Cerebellar cortex (tissue), 1 donor: ENCODE data around the gene FUT2.
"Not testable (repeated sequence)": the region's sequence is repeated elsewhere in the genome, so short reads cannot be mapped to it uniquely, and the experiment has no call there.

ENCODE experiments used
- DNase-seq: peaks from one replicate; pipeline ENCODE4 v3.0.0-alpha.2; 2015; ENCODE audit warnings: low spot score

FUT2 gene

DNA sequence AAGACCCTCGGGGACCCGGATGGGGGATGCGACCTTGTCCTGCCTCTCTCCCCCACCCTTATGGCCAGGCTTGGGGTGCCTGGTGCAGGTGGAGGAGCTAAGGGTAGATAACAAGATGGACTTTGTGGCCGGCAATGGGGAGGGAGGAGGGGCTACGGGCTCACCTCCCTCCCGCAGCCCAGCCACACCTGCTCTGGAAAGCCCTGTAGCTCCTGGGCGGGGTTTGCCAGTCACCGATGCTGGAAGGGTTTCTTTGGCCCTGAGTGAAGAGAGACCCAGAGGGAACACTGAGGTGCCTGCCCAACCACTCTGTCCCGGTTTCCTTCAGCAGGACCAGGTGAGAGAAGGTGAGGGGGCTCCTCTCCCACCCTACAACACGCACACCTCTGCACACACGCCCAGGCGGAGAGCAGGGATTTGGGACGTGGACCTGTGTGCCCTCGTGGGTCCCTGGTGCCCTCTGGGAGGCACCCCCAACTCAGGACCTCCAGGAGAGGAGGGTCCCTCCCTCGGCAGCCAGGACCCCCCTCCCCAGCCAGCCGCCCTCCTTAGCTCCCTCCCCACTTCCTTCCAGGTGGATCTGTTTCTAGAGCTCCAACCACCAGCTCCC lies at the start of gene FUT2:
Gene FUT2 (plus strand): TSS at position 229 of the 610 bp plus-strand sequence. CDS start 6,986 bp downstream, outside the sequence.
- DNase-seq, result peak; percentile 77

DNA sequence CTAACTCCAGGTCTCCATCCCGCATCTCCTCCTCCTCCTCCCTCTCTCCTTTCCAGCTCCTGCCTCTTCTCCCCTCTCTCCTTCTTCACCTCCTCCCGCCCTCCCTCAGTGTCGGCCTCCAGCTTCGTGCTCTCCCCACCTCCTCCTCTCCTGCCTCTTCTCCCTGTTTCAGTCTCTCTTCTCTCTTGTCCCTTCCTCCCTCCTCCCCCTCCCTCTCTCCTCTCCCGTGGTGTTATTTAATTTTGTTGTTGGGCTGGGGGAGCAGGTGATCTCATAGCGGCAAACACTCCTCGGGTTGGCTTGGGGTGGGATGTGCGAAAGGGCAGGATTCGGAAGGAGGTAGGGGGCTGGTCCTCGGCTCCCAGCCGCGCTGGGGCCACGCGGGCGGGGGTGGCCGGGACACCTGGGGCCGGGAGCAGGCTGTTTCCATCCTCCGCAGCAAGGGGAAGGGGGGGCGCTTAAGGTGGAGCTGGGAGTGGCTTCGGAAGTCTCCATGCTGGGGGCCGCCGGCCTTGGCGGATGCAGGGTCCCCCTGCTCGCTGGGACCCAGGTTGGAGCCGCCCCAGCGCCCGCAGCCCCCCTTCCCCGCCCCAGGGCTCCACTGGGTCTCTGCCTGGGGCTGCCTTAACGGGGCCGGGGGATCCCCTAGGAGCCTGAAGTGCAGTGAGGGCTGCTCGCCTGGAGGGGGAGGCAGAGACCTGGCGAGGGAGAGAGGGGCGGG lies 49.6 kb upstream of the FUT2 start, which contains the start of gene CA11:
Gene CA11 (minus strand): TSS at position 187 of the 721 bp plus-strand sequence. CDS start 555 bp downstream, outside the sequence.
- DNase-seq, result peak; percentile 96

DNA sequence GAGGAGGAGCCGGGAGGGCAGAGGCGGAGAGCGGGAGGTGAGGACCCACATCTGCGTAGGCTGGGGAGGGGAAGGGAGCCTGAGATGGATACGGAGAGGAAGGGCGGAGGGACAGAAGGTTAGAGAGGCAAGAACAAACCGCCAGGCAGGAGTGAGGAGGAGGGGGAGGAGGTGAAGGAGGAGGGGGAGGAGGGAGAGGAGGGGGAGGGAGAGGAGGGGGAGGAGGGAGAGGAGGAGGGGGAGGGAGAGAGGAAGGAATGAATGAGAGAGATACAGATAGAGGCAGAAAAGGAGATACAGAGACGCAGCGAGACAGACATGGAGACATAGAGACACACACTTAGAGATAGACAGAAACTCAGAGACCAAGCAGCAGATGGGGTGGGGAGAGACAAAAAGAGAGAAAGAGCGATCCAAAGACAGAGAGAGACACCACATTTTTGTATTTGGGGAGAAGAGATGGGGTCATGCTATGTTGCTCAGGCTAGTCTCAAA lies 49.0 kb upstream of the FUT2 start:
- DNase-seq, result no peak

DNA sequence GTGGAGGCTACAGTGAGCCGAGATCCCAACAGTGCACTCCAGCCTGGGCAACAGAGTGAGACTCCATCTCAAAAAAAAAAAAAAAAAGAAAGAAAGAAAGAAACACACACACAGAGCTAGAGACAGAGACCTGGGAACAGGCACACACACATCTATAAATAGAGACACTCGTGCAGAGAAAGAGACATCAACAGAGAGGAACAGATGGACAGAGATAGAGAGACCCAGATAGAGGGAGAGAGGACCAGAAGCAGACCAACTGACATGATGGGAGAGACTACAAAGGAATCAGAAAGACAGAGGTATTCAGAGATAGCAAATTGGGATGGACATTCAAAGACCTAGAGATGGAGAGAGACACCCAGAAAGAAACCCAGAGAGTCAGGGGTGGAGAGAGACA lies 47.6 kb upstream of the FUT2 start:
- DNase-seq, result peak; percentile 86

DNA sequence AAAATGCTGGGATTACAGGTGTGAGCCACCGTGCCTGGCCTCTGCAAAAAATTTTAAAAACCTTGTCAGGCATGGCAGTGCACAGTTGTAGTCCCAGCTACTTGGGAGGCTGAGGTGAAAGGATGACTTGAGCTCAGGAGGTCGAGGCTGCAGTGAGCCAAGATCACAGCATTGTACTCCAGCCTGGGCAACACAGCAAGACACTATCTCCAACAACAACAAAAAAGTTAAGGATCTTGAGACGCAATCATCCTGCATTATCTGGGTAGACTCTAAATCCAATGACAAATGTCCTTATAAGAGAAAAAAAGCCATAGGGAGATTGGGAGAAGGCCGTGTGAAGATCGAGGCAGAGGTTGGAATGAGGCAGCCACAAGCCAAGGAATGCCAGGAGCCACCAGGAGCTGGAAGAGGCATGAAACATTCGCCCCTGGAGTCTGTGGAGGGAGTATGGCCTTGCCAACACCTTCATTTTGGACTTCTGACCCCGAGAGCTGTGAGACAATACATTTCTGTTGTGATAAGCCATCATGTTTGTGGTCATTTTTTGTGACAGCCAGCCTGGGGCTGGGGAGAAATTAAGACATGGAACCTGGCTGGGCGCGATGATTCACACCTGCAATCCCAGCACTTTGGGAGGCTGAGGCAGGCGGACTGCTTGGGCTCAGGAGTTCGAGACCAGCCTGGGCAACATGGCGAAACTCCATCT lies 44.6 kb upstream of the FUT2 start:
- DNase-seq, result no peak

DNA sequence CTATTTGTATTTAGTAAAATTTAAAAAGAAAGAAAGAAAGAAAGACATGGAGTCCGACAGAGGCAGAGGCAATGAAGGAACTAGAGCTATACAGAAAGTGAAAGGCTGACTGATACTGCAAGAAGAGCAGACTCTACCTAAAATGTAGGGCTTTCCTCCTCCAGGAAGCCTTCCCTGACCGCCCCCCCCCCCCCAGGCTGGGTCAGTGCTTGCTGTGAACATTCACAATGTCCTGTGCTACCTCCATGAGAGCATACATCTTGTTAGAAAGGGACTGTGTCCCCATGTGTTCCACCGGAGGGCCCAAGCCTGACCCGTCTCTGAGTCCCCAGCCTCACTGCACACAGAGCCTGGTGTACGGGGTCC lies 44.1 kb upstream of the FUT2 start:
- no peak for DNase-seq

DNA sequence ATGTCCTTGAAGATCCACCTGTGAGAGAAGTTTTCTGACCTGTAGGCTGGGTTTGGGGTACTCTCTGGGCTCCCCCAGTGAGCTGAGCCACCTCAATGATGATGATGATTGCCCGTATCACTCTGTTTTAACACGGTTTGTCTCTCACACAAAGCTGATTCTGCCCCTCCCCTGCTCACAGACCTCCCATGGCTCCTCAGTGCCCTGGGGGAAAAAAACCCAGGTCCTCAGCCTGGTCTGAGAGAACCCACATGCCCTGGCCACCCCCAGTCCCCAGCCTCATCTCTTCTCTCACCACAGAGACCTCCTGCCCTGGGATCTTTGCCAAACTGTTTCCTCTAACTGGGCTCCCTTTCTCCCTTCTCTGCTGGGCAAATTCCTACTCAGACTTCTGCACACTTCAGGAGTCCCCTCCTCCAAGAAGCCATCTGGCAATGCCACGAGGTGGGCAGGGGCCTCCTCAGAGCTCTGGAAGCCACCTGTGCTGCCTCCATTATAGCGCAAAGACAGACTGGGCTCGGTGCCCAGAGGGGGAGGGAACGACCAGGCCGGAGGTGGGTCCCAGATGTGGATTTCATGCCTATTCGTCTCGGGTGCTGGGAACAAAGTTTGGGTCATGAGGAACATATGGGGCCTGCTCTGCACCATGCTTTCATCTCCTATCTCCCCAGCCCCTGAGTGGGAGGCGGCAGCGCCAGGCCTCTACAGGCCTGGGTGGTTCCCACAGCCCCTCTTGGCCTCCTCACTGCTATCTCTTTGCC lies 41.3 kb upstream of the FUT2 start:
- no peak for DNase-seq

DNA sequence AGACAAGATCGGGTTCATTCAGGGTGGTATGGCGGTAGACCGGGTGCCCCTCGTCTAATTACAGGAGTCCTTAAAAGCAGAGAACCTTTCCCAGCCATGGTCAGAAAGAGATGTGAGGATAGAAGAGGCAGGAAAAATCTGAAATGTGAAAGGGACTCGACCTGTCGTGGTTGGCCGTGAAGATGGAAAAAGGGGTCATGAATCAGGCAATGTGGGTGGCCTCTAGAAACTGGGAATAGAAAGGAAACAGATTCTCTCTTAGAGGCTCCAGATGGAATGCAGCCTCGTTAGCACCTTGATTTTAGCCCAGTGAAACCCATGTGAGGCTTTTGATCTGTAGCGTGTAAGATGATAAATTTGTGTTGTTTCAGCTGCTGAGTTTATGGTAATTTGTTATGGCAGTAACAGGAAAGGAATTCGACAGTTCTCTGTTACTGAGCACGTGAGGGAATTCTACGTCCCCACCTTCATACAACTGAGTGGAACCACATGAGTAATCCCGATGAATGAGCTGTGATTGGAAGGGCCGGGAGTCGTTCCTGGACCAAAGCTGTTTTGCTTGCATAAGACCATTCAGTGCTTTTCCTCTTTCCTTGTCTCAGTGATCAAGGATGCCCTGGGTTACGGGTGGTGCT lies 38.8 kb upstream of the FUT2 start:
- DNase-seq, result peak; percentile 36

DNA sequence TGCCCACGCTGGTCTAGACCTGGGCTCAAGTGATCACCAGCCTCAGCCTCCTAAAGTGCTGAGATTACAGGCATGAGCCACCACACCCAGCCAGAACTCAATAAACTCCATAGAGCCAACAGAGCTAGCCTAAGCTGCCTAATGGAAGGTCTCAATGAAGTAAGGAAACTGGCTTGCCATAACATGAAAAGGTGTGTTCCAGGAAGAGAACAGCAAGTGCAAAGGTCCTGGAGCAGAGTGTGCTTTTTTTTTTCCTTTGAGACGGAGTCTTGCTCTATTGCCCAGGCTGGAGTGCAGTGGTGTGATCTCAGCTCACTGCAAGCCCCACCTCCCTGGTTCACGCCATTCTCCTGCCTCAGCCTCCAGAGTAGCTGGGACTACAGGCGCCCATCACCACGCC lies 37.9 kb upstream of the FUT2 start:
- not testable (repeated sequence) for DNase-seq

DNA sequence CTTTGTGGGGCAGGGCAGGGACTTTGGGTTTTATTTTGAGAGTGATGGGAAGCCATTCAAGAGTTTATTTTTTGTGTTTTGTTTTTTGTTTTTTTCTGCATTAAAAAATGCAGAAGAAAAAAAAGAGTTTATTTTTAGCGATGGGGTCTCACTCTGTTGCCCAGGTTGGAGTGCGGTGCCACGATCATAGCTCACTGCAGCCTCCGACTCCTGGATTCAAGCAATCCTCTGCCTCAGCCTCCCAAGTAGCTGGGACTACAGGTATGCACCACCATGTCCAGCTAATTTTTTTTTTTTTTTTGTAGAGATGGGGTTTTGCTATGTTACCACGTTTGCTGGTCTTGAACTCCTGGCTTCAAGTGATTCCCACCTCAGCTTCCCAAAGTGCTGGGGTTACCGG lies 37.3 kb upstream of the FUT2 start:
- DNase-seq, result no peak

DNA sequence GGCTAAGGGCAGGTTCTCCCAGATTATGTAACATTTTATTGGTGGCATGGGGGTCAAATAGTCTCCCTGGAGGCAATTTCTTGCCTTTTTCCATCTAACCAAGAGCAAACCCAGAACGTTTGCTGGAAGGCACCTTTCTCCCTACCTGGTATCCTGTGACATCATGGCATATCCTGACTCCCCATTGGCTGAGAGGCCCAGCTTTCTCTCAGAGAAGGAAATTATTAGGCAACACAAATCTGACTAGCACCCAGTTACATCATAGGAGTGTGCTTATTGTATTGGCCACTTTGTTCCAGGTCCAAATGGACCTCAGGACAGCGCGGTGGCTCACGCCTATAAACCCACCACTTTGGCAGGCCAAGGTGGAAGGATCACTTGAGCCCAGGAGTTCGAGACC lies 36.0 kb upstream of the FUT2 start:
- peak; percentile 65 for DNase-seq

DNA sequence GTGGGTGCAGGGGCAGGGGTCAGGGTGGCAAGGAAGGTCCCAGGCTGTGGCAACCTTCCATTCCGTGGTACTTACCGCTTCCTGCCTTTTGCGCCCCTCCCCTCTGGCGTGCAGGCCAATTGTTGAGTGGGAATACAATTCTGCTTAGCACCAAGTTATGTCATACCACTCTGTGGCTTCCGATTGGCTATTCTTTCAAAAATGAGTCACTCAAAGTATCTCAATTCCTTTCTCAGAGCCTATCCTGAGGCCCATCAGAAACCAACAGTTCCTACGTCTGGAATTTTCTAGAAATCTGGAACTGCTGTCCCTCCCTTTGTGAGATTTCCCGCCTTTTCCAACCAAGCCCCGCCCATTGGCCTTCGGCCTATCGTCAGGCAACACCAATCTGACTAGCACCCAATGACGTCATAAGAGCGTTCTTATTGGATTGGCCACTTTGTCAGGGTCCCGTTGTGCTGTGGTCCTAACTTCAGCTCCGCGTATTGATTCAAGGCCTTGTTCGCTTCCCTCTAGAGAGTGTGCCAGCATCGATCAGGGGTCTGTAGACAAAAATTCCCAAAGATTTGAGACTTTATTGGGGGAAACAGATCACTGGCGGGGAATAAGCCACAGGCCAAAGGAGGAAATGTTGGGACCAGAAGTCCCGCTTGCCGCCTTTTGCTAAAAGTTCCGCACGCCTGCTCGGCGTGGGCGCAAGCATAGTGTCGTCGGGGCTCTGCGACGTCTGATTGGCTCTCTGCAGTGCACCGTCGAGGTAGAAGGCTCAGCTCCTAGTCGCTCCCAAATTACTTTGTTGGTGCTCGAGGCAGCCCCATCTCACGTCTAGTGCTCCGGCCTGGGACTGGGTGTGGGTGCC lies 34.7 kb upstream of the FUT2 start:
- DNase-seq, result peak; percentile 97

DNA sequence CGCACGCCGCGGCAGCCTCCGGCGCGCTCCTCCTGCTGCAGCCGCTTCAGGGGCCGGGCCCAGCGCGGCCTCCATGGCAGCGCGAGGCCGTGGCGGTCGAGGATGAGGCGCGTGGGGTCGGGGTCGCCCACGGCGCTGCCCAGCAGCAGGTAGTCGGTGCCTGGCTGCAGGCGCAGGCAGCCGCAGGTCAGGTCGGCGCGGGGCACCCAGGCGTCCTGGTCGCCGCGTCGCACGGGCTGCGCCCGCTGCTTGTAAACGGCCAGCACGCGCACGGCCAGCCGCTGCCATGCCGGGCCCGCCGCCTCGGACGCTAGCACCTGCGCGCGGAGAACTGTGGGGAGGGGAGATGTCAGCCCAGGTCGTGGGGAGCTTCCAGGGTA lies 34.1 kb upstream of the FUT2 start:
- no peak for DNase-seq

DNA sequence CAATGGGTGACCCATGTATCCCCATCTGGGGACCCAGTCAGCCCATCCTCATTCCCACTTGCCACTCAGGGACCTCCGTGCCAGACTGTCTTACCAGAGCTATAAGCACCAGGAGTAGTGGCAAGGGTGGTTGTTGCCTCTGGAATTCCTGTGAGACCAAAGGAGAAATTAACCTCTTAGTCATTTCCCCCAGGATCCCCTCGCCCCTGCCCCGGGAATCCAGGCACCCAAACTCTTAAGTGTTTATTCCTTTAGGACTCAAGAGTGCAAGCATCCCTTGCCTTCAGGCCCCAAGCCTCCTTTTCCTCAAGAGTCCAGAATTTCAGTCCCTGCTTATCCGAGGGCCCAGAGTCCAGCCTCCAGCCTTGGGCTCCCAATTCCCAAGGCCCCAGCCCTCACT lies 32.1 kb upstream of the FUT2 start:
- no peak for DNase-seq

DNA sequence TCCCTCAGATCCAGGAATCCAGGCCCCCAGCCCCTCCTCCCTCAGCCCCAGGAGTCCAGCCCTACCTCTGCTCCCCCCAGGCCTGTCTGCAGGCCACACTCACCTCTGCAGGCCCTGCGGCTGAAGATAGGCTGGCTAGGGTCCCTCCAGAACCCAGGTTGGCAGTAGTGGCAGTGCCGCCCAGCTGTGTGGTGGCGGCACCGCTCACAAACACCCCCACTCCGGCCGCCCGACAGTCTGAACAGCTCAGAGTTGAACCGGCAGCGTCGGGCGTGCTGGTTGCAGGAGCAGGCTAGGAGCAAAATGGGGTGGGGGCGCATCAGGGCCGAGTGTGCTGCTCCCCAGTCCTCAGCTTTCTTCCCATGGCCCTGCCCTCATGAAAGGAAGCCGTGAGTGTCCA lies 31.3 kb upstream of the FUT2 start:
- DNase-seq, result no peak

DNA sequence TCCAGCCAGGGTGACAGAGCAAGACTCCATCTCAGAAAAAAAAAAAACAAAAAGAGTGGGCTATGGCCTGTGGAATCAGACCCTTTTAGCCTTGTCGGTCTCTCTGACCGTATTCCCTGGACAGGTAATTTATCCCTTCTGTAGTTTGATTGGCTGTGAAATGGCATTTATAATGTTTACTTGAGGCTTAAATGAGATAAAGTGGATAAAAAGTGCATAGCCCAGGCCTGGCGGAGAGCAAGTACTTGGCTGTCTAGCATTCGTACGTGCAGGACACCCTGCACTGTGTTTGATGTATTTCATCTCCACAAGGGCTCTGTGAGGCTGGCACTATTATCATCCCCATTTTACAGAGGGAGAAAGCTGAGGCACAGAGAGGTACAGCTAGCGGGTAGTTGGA lies 30.0 kb upstream of the FUT2 start:
- no peak for DNase-seq

DNA sequence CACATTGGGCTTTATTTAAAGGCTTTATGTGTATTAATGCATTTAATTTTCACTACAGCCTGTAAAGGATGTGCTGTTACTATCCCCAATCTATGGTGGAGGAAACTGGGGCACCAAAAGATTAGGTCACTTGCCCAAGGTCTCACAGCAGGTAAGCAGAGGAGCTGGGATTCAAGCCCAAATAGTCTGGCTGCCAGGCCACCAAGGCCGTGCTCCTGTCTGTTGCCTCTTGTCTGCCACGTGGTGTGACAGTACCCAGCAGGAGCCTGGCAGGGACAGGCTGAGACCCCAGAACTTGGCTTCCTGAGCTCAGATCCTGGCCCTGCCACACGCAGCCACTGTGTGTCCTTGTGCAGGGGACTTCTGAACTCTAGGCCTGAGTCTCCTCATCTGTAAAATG lies 27.4 kb upstream of the FUT2 start:
- peak; percentile 72 for DNase-seq

DNA sequence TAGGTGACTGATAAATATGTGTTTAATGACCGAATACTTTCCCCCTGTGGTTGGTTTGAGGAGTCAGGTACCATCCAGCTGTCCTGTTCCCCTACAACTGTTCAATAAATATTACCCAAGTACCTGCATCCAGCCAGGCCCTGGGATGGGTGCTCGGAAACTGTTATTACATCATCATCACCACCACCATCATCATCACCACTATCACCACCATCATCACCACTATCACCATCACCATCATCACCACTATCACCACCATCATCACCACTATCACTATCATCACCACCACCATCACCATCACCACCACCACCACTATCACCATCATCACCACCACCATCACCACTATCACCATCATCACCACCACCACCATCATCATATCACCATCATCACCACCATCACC lies 27.0 kb upstream of the FUT2 start:
- DNase-seq, result no peak

DNA sequence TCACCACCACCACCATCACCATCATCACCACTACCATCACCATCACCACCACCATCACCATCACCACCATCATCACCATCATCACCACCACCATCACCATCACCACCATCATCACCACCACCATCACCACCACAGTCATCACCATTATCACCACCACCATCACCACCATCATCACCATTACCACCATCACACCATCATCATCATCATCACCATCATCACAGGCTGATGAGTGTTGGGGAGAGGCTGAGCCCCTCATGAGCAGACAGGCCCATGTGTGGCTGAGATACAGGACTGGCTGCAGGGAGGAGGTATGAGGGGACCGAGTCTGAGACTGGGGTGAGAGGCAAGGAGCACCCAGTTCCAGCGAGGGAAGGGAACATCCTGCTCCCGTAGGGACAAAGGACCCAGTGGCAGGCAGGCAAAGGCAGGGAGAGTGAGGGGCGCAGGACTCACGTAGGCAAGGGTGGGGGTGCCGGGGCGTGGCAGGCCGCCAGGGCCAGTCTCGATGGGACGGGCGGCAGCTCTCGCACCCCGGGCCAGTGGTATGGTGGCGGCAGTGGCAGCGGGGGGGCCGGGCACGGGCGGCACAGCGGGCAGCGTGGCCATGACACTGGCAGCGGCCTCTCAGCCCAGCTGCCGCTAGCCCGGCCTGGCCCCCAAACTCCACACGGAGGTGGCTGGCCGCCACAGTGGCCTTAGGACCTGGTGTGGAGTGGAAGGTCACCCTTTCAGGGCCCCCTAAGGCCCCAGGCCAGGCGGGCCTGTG lies 25.7 kb upstream of the FUT2 start:
- DNase-seq, result no peak
